ENCODE data around the gene LINGO3.
A peak's percentile ranks its signal among the peaks of the same experiment; 100 is the strongest.
"Not testable (repeated sequence)": the region's sequence is repeated elsewhere in the genome, so short reads cannot be mapped to it uniquely, and the experiment has no call there.

LINGO3 gene

GRCh38 chr19:2303211-2303798 lies 4.6 kb downstream of the LINGO3 start:
- DNase-seq = no peak

- peak; percentile 37 for DNase-seq
Measured at GRCh38 chr19:2302319-2303210, 5.4 kb downstream of the LINGO3 start.

- DNase-seq = no peak
Measured at GRCh38 chr19:2300533-2300932, 7.4 kb downstream of the LINGO3 start.

- DNase-seq = no peak
Measured at GRCh38 chr19:2296141-2296540, 11.8 kb downstream of the LINGO3 start.

- DNase-seq = no peak
Measured at GRCh38 chr19:2294687-2295335, 13.1 kb downstream of the LINGO3 start.

GRCh38 chr19:2291185-2291751 lies 16.7 kb downstream of the LINGO3 start:
- DNase-seq = no peak

GRCh38 chr19:2290441-2291184 lies 17.3 kb downstream of the LINGO3 start:
- DNase-seq = peak; percentile 44

GRCh38 chr19:2289714-2290435 lies 18.1 kb downstream of the LINGO3 start:
- DNase-seq = peak; percentile 72

GRCh38 chr19:2288818-2289713 lies 18.9 kb downstream of the LINGO3 start:
- DNase-seq = no peak

- DNase-seq = no peak
Measured at GRCh38 chr19:2288338-2288817, 19.6 kb downstream of the LINGO3 start.

GRCh38 chr19:2287585-2288337 lies 20.2 kb downstream of the LINGO3 start:
- DNase-seq = no peak

- DNase-seq = no peak
Measured at GRCh38 chr19:2286402-2287140, 21.4 kb downstream of the LINGO3 start.

- DNase-seq = no peak
Measured at GRCh38 chr19:2283835-2284507, 24.0 kb downstream of the LINGO3 start.

- no peak for DNase-seq
Measured at GRCh38 chr19:2282862-2283237, 25.1 kb downstream of the LINGO3 start.

- DNase-seq = peak; percentile 54
Measured at GRCh38 chr19:2282062-2282861, 25.7 kb downstream of the LINGO3 start, which contains the start of gene PEAK3. PEAK3 (minus strand) TSS chr19:2282175; CDS start chr19:2280931, 1,244 bp downstream.

- not testable (repeated sequence) for DNase-seq
Measured at GRCh38 chr19:2281265-2282061, 26.5 kb downstream of the LINGO3 start.

Data from CD4-positive, alpha-beta T cell treated with Interleukin-17A for 4 hours (primary cell).